Thyroid gland (tissue), 4 donors: ENCODE results near the gene ADAP1. TPM values are rescaled to one million over a fixed set of nuclear protein-coding genes. Genes with fewer than 3 reads are reported as not detected.

Experiments
- DNase-seq, 2 donors: peaks; one replicate each; pipeline ENCODE4 v3.0.0-alpha.2; 2019
- H3K27ac ChIP-seq, 3 donors: fragments of 200-600 bp; sonication (generic); 1 replicate in 2 of 3; 2 replicates in 1 of 3; pipeline ENCODE4 v1.5.1; 2016 to 2019; ENCODE audit warnings: mild to moderate bottlenecking in 1 of 3, moderate library complexity in 1 of 3
- H3K27me3 ChIP-seq: fragments of 200-600 bp; sonication (generic); one replicate; pipeline ENCODE4 v1.5.1; 2019
- H3K36me3 ChIP-seq, 2 donors: fragments of 200-600 bp; sonication (generic); one replicate each; pipeline ENCODE4 v1.5.1; 2016 to 2019
- H3K4me1 ChIP-seq, 2 donors: fragments of 200-600 bp; sonication (generic); one replicate each; pipeline ENCODE4 v1.5.1; 2017 to 2019
- H3K4me3 ChIP-seq, 3 donors: fragments of 200-600 bp; sonication (generic); replicated peaks in 1 of 3; 1 replicate in 2 of 3; 2 replicates in 1 of 3; pipeline ENCODE4 v1.5.1; 2016; ENCODE audit warnings: mild to moderate bottlenecking in 1 of 3
- H3K9me3 ChIP-seq: fragments of 200-600 bp; sonication (generic); one replicate; pipeline ENCODE4 v1.5.1; 2017
- CTCF ChIP-seq, 6 experiments: fragments of 200-600 bp in 3 of 6; fragments of 450-650 bp in 3 of 6; sonication (generic) in 3 of 6; IDR thresholded peaks; one replicate each; pipeline ENCODE4 v1.5.1; 2016 to 2019; ENCODE audit warnings: antibody characterized with exemption in 6 of 6, mild to moderate bottlenecking in 2 of 6, inconsistent platforms in 1 of 6, moderate library complexity in 1 of 6
- POLR2A ChIP-seq, 2 donors: fragments of 450-650 bp; IDR thresholded peaks; one replicate each; pipeline ENCODE4 v1.6.1; 2017; ENCODE audit warnings: antibody characterized with exemption in 2 of 2, mild to moderate bottlenecking in 2 of 2, moderate library complexity in 1 of 2
- WGBS, 2 donors: methylation state at CpG; one replicate each; pipeline ENCODE4 v1.1.5; 2017; 5-methylcytosine and 5-hydroxymethylcytosine counted together
- intact Hi-C: fragments of 100-400 bp; cut with DNase I; formaldehyde crosslinking; loops from one replicate; pipeline ENCODE4 v1.15.1; 2023
- total RNA-seq, 4 donors: library from RNA; depleted of rRNA; stranded (reverse); fragments of >200 nt; gene quantifications; one replicate each; pipeline ENCODE4 v1.2.3, GENCODE V29; 2016

ADAP1 gene
- total RNA-seq, 4 donors from 2014 or later, result 11.7 to 29.9 (median 23.4) TPM

- no peak for DNase-seq
- intact Hi-C loops, result no loop called here
Observed at GRCh38 chr7:964401-965231, 10.1 kb upstream of the ADAP1 start.

GRCh38 chr7:963236-964078 lies 9.0 kb upstream of the ADAP1 start:
- no peak overlapping the region for H3K27ac ChIP-seq
- H3K9me3 ChIP-seq, result no peaks in the 10 kb centered on the region
- DNase-seq, result no peak
- intact Hi-C loops, result no loop called here
- no peak for TF ChIP-seq CTCF (IDR thresholded peaks at IDR 0.05)
- no peak for TF ChIP-seq POLR2A (IDR thresholded peaks at IDR 0.05)
- peaks cover 3 to 23% of the 10 kb centered on the region in 2 donors for H3K4me1 ChIP-seq
- H3K27me3 ChIP-seq, result no peaks in the 10 kb centered on the region
- H3K36me3 ChIP-seq, result peaks cover 9 to 22% of the 10 kb centered on the region in 2 donors
- 31 to 51% methylated on average over 14 to 28 of the region's 37 CpGs for WGBS, 2 donors
- no peak overlapping the region for H3K4me3 ChIP-seq

More at GRCh38 chr7:964401-965231, 10.1 kb upstream of the ADAP1 start:
- H3K27me3 ChIP-seq, result no peaks in the 10 kb centered on the region
- H3K27ac ChIP-seq, result no peak overlapping the region
- TF ChIP-seq POLR2A (IDR thresholded peaks at IDR 0.05) (no peak), CTCF (IDR thresholded peaks at IDR 0.05) (no peak)
- WGBS, 2 donors, result 58 to 67% methylated on average over 17 to 26 of the region's 27 CpGs
- no peaks in the 10 kb centered on the region for H3K9me3 ChIP-seq
- peaks cover 15 to 30% of the 10 kb centered on the region in 2 donors for H3K36me3 ChIP-seq
- H3K4me1 ChIP-seq, result peaks cover 3 to 23% of the 10 kb centered on the region in 2 donors
- H3K4me3 ChIP-seq, result no peak overlapping the region

GRCh38 chr7:962401-963081 lies 8.1 kb upstream of the ADAP1 start:
- peaks cover 3 to 23% of the 10 kb centered on the region in 2 donors for H3K4me1 ChIP-seq
- TF ChIP-seq CTCF (IDR thresholded peaks at IDR 0.05) (no peak), POLR2A (IDR thresholded peaks at IDR 0.05) (no peak)
- H3K4me3 ChIP-seq, result no peak overlapping the region
- 80 to 90% methylated on average over 2 to 7 of the region's 17 CpGs for WGBS, 2 donors
- intact Hi-C loops, result no loop called here
- peaks cover 0 to 13% of the 10 kb centered on the region in 2 donors for H3K36me3 ChIP-seq
- no peaks in the 10 kb centered on the region for H3K9me3 ChIP-seq
- DNase-seq, result no peak
- H3K27ac ChIP-seq, result no peak overlapping the region
- no peaks in the 10 kb centered on the region for H3K27me3 ChIP-seq

- no peak for DNase-seq
- Histone ChIP-seq H3K27ac (no peak overlapping the region), H3K27me3 (no peaks in the 10 kb centered on the region), H3K36me3 (peaks cover 0 to 5% of the 10 kb centered on the region in 2 donors), H3K9me3 (no peaks in the 10 kb centered on the region), H3K4me3 (no peak overlapping the region), H3K4me1 (peaks cover 3 to 23% of the 10 kb centered on the region in 2 donors)
- WGBS, 2 donors, result 83 to 86% methylated on average over 29 to 37 of the region's 37 CpGs
- TF ChIP-seq POLR2A (IDR thresholded peaks at IDR 0.05) (no peak), CTCF (IDR thresholded peaks at IDR 0.05) (no peak)
- intact Hi-C loops, result no loop called here
Observed at GRCh38 chr7:961546-962400, 7.3 kb upstream of the ADAP1 start.
